ENCODE data around the gene MRM3. TPM values are rescaled to one million over a fixed set of nuclear protein-coding genes. Genes with fewer than 3 reads are reported as not detected.
"Not testable (repeated sequence)": the region's sequence is repeated elsewhere in the genome, so short reads cannot be mapped to it uniquely, and the experiment has no call there.

The MRM3 gene
- total and polyA plus RNA-seq, 5 donors from 2014 or later = 23.2 to 36.2 (median 31.5) TPM

DNA sequence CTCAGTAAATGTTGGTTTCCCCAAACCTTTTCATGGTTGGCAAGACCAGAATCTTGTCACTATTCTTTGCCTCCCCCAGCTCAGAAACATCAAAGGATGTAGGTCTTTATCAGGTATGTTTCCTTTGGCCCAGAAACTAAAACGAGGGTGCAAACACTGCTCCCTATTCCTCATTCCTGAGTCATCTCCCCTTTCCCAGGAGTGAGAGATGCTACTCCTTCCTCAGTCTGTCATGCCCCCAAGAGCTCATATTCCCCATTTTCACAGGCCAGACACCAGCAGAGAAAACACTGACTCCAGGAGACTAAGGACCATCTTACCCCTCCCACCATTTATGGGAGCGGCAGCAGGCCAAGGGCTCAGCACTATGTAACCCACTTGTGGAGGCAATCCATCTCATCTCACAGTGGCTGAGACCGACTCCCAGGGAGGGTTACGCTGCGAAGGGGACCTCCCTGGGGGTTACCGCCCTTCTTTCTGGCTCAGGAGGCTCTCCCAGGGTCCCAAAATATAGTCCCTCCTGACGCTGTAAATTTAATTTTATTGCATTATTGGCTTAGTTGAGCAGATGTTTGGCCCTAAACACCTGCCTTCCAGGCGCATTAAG is 31.6 kb upstream of the MRM3 start:
- Mint-ChIP-seq H3K4me1 (peaks cover 19 to 38% (median 24%) of the 10 kb centered on the region in 4 donors), H3K36me3 (peaks cover 10% of the 10 kb centered on the region), H3K9me3 (no peaks in the 10 kb centered on the region), H3K4me3 (peak overlapping the region; percentile 94 to 98 (median 96)), H3K27ac (peak overlapping the region in 2 of 3 donors; percentile 92 to 94), H3K27me3 (no peaks in the 10 kb centered on the region)
- H3K9me3 ChIP-seq (ENCODE audit: control insufficient read depth in 2 of 2, low read length in 2 of 2) = no peaks in the 10 kb centered on the region
- H3K4me1 ChIP-seq (ENCODE audit: control insufficient read depth, insufficient read depth, low read length, poor library complexity, severe bottlenecking) = peaks cover 29% of the 10 kb centered on the region
- H3K36me3 ChIP-seq (ENCODE audit: control insufficient read depth, insufficient read depth, low read length) = peaks cover 25% of the 10 kb centered on the region
- no peak overlapping the region for H3K27ac ChIP-seq (ENCODE audit: insufficient read depth, low read length, poor library complexity, severe bottlenecking)
- no peak for DNase-seq
- H3K4me3 ChIP-seq (ENCODE audit: low read depth, low read length) = peak overlapping the region; percentile 78
- H3K27me3 ChIP-seq (ENCODE audit: control insufficient read depth, insufficient read depth, low read length) = no peaks in the 10 kb centered on the region
- no peak for ATAC-seq (ENCODE audit: low read depth in 2 of 2)

DNA sequence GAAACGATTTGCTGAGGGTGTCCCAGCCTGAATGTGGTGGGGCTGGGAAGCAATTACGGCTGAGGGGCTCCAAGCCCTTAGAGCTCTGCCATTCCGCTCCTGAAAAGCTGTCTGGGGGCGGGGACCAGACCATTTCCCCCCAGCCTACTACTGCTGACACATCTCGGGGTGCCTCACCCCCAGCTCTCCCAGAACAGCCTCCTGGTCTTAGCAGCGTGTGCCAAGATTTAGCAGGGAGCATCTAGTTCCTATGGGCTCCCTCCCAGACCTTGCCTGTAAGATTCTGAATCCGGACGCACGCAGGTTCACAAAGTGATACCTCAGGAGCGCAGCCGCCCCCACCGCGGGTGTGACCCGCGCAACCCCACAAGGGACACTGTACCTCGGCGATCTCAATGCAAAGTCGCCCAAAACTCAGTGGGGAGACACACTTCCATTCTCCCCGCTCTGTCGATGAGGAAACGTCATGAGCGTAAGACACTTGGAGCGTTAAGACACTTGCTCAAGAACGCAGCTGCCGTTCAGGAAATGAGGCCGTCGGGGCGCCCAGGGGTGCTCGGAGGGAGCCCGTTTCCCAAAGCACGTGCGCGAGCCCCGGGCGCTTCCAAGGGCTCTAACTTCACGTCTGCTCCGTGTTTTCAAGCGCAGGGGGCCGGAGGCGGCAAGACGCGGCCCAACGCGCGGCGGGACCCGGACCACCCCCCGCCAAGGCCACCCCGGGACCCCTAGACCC is 30.7 kb upstream of the MRM3 start:
- Mint-ChIP-seq H3K27me3 (no peaks in the 10 kb centered on the region), H3K4me3 (peak overlapping the region; percentile 94 to 98 (median 96)), H3K27ac (peak overlapping the region; percentile 91 to 96 (median 94)), H3K36me3 (peaks cover 6% of the 10 kb centered on the region), H3K9me3 (no peaks in the 10 kb centered on the region), H3K4me1 (peaks cover 19 to 38% (median 24%) of the 10 kb centered on the region in 4 donors)
- H3K27me3 ChIP-seq (ENCODE audit: control insufficient read depth, insufficient read depth, low read length) = no peaks in the 10 kb centered on the region
- DNase-seq (peak in 2 of 3 donors; percentile 28 to 77), ATAC-seq (ENCODE audit: low read depth in 2 of 2) (peak; percentile 35 to 38)
- H3K36me3 ChIP-seq (ENCODE audit: control insufficient read depth, insufficient read depth, low read length) = peaks cover 17% of the 10 kb centered on the region
- H3K4me1 ChIP-seq (ENCODE audit: control insufficient read depth, insufficient read depth, low read length, poor library complexity, severe bottlenecking) = peaks cover 29% of the 10 kb centered on the region
- H3K9me3 ChIP-seq (ENCODE audit: control insufficient read depth in 2 of 2, low read length in 2 of 2) = no peaks in the 10 kb centered on the region
- peak overlapping the region; percentile 78 for H3K4me3 ChIP-seq (ENCODE audit: low read depth, low read length)
- H3K27ac ChIP-seq (ENCODE audit: insufficient read depth, low read length, poor library complexity, severe bottlenecking) = peak overlapping the region; percentile 72

DNA sequence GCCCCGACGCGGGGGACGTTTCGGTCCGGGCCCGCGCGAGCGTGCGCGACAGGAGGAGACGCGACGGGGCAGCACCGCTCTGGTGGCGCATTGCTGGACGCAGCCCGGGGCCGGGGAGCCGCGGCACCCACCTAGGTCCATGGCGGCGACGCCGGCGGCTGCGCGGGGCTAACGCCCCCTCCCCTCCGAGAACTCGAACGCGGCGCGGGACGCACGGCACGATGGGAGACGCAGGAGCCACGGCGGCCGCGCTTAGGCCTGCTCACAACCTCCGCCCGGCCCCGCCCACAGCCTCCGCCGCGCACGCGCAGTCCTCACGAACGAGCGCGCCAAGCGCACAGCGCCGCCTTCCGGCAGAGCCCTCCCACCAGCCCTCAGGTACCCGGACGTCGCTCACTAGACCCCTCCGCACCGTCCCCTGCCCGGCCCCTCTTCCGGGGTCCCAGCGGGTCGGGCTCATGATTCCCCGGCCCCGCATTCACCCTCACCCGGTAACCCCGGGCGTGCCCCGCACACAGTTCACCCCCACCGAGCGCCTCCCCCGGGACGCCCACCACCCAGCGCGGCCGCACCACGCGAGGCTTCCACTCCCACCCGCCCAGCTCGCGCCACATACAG is 30.0 kb upstream of the MRM3 start, which contains the start of gene GEMIN4:
TSS of gene GEMIN4 (minus strand) at position 263 of the 618 bp plus-strand sequence. CDS start at position 141, 122 bp downstream.
- Mint-ChIP-seq H3K4me3 (peak within 1 kb of the TSS; percentile 94 to 98 (median 96)), H3K9me3 (no peaks in the 10 kb centered on the region), H3K36me3 (peaks cover 11% of the 10 kb centered on the region), H3K27me3 (no peaks in the 10 kb centered on the region), H3K27ac (peak within 1 kb of the TSS; percentile 94 to 97 (median 96)), H3K4me1 (peaks cover 19 to 38% (median 24%) of the 10 kb centered on the region in 4 donors)
- H3K4me1 ChIP-seq (ENCODE audit: control insufficient read depth, insufficient read depth, low read length, poor library complexity, severe bottlenecking) = peaks cover 29% of the 10 kb centered on the region
- peaks cover 13% of the 10 kb centered on the region for H3K36me3 ChIP-seq (ENCODE audit: control insufficient read depth, insufficient read depth, low read length)
- H3K27me3 ChIP-seq (ENCODE audit: control insufficient read depth, insufficient read depth, low read length) = no peaks in the 10 kb centered on the region
- H3K27ac ChIP-seq (ENCODE audit: insufficient read depth, low read length, poor library complexity, severe bottlenecking) = peak within 1 kb of the TSS; percentile 72
- peak; percentile 85 to 92 for ATAC-seq (ENCODE audit: low read depth in 2 of 2)
- peak; percentile 93 to 96 (median 93) for DNase-seq
- peak within 1 kb of the TSS; percentile 78 for H3K4me3 ChIP-seq (ENCODE audit: low read depth, low read length)
- H3K9me3 ChIP-seq (ENCODE audit: control insufficient read depth in 2 of 2, low read length in 2 of 2) = no peaks in the 10 kb centered on the region

DNA sequence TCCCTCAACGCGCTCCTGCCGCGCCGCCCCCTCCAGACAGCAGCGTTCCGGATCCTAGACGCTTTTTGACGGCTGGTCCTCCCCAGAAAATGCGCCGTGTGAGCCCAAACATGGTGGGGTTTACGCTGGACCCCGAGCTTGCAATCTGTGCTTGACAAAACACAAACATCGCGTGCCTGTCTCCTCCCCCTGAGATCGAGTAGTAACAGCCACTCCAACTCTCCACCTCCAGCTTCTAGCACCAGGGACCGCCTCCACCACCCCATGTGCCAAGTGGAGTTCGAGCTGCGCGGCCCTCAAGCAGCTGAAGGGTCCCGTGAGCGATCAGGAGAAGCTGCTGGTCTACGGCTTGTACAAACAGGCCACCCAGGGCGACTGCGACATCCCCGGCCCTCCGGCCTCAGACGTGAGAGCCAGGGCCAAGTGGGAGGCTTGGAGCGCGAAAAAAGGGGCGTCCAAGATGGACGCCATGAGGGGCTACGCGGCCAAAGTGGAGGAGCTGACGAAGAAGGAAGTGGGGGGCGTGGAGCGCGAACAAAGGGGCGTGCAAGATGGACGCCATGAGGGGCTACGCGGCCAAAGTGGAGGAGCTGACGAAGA is 29.4 kb upstream of the MRM3 start:
- Mint-ChIP-seq H3K27ac (peak overlapping the region; percentile 94 to 97 (median 96)), H3K36me3 (peaks cover 11% of the 10 kb centered on the region), H3K27me3 (no peaks in the 10 kb centered on the region), H3K4me3 (peak overlapping the region; percentile 94 to 97 (median 96)), H3K9me3 (no peaks in the 10 kb centered on the region), H3K4me1 (peaks cover 19 to 38% (median 24%) of the 10 kb centered on the region in 4 donors)
- Histone ChIP-seq H3K36me3 (ENCODE audit: control insufficient read depth, insufficient read depth, low read length) (peaks cover 7% of the 10 kb centered on the region), H3K9me3 (ENCODE audit: control insufficient read depth in 2 of 2, low read length in 2 of 2) (no peaks in the 10 kb centered on the region), H3K4me1 (ENCODE audit: control insufficient read depth, insufficient read depth, low read length, poor library complexity, severe bottlenecking) (peaks cover 29% of the 10 kb centered on the region), H3K4me3 (ENCODE audit: low read depth, low read length) (peak overlapping the region; percentile 62), H3K27me3 (ENCODE audit: control insufficient read depth, insufficient read depth, low read length) (no peaks in the 10 kb centered on the region), H3K27ac (ENCODE audit: insufficient read depth, low read length, poor library complexity, severe bottlenecking) (peak overlapping the region; percentile 72)
- DNase-seq = peak in 1 of 3 donors; percentile 57
- peak in 1 of 2 donors; percentile 8 for ATAC-seq (ENCODE audit: low read depth in 2 of 2)

DNA sequence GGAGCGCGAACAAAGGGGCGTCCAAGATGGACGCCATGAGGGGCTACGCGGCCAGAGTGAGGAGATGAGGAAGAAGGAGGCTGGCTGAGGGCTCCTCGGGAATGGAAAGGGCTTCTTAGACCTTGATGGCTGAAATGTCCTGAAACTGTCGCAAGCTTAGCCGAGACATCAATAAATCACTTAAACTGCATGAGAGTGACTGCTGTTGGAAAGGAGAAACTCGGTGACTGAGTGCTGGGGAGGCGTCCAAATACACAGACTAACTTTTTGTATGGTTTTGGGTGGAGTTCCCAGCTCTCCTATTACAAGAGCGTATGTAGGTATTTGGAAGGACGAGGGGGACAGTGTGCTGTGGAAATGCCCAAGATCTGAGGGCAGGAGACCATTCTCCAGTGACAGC is 28.7 kb upstream of the MRM3 start:
- H3K36me3 ChIP-seq (ENCODE audit: control insufficient read depth, insufficient read depth, low read length) = peaks cover 4% of the 10 kb centered on the region
- no peaks in the 10 kb centered on the region for H3K27me3 ChIP-seq (ENCODE audit: control insufficient read depth, insufficient read depth, low read length)
- Mint-ChIP-seq H3K9me3 (no peaks in the 10 kb centered on the region), H3K4me3 (peak overlapping the region; percentile 75 to 81 (median 79)), H3K4me1 (peaks cover 19 to 34% (median 23%) of the 10 kb centered on the region in 4 donors), H3K27me3 (no peaks in the 10 kb centered on the region), H3K27ac (peak overlapping the region; percentile 5 to 73 (median 65)), H3K36me3 (peaks cover 5% of the 10 kb centered on the region)
- no peak overlapping the region for H3K4me3 ChIP-seq (ENCODE audit: low read depth, low read length)
- DNase-seq = no peak
- no peak for ATAC-seq (ENCODE audit: low read depth in 2 of 2)
- H3K4me1 ChIP-seq (ENCODE audit: control insufficient read depth, insufficient read depth, low read length, poor library complexity, severe bottlenecking) = peaks cover 29% of the 10 kb centered on the region
- no peaks in the 10 kb centered on the region for H3K9me3 ChIP-seq (ENCODE audit: control insufficient read depth in 2 of 2, low read length in 2 of 2)
- no peak overlapping the region for H3K27ac ChIP-seq (ENCODE audit: insufficient read depth, low read length, poor library complexity, severe bottlenecking)

DNA sequence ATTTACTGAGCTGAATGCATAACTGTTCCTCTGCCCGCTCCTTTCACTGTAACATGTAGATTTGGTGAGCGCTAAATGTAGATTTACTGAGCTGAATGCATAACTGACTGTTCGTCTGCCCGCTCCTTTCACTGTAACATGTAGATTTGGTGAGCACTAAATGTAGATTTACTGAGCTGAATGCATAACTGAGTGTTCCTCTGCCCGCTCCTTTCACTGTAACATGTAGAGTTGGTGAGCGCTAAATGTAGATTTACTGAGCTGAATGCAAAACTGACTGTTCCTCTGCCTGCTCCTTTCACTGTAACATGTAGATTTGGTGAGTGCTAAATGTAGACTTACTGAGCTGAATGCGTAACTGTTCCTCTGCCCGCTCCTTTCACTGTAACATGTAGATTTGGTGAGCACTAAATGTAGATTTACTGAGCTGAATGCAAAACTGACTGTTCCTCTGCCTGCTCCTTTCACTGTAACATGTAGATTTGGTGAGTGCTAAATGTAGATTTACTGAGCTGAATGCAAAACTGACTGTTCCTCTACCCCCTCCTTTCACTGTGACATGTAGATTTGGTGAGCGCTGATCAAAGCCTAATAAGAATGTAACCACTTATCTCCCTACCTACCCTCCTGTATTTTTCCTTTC is 26.7 kb upstream of the MRM3 start:
- H3K27ac ChIP-seq (ENCODE audit: insufficient read depth, low read length, poor library complexity, severe bottlenecking) = peak overlapping the region; percentile 23
- H3K27ac Mint-ChIP-seq; H3K4me3 ChIP-seq (ENCODE audit: low read depth, low read length); H3K27me3 Mint-ChIP-seq; H3K9me3 Mint-ChIP-seq; DNase-seq; ATAC-seq (ENCODE audit: low read depth in 2 of 2); H3K27me3 ChIP-seq (ENCODE audit: control insufficient read depth, insufficient read depth, low read length); H3K9me3 ChIP-seq (ENCODE audit: control insufficient read depth in 2 of 2, low read length in 2 of 2); H3K36me3 Mint-ChIP-seq: not testable (repeated sequence)
- peaks cover 15% of the 10 kb centered on the region for H3K36me3 ChIP-seq (ENCODE audit: control insufficient read depth, insufficient read depth, low read length)
- peaks cover 20% of the 10 kb centered on the region for H3K4me1 ChIP-seq (ENCODE audit: control insufficient read depth, insufficient read depth, low read length, poor library complexity, severe bottlenecking)
- H3K4me3 Mint-ChIP-seq = peak overlapping the region in 2 of 4 donors; percentile 48 to 80
- H3K4me1 Mint-ChIP-seq = peaks cover 11 to 19% (median 12%) of the 10 kb centered on the region in 4 donors

DNA sequence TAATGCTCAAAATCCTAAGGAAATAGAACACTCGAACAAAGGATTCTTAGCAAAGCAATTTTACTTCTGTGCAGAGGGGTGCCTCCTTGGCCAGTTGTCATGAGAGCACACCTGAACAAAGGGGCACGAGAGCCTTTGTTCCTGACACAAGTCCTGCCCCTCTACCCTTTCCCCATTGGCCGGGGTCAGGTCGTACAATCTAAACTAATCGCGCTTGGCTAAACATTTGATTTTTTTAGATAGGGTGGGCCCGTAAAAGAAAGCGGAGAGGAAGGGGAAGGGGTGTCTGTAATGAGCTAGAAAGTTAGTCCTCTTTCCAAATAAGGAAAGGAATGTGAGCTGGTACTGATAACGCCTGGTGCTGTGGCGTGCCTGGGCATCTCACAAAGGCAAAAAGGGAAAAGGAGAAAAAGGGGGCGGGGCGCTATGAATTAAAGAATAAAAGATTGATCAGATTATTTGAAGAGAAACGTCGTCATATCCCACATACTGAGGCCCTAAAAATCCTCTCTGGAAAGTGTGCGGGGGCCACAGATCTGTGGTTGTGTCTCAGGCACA is 26.1 kb upstream of the MRM3 start:
- H3K4me1 ChIP-seq (ENCODE audit: control insufficient read depth, insufficient read depth, low read length, poor library complexity, severe bottlenecking) = peaks cover 13% of the 10 kb centered on the region
- H3K4me3 Mint-ChIP-seq = peak overlapping the region in 2 of 4 donors; percentile 48 to 55
- H3K9me3 Mint-ChIP-seq; H3K27me3 ChIP-seq (ENCODE audit: control insufficient read depth, insufficient read depth, low read length); H3K36me3 Mint-ChIP-seq; H3K27me3 Mint-ChIP-seq; DNase-seq; ATAC-seq (ENCODE audit: low read depth in 2 of 2); H3K4me3 ChIP-seq (ENCODE audit: low read depth, low read length); H3K9me3 ChIP-seq (ENCODE audit: control insufficient read depth in 2 of 2, low read length in 2 of 2): not testable (repeated sequence)
- H3K27ac ChIP-seq (ENCODE audit: insufficient read depth, low read length, poor library complexity, severe bottlenecking) = peak overlapping the region; percentile 23
- peaks cover 6 to 13% (median 6%) of the 10 kb centered on the region in 4 donors for H3K4me1 Mint-ChIP-seq
- peak overlapping the region in 1 of 3 donors; percentile 54 for H3K27ac Mint-ChIP-seq
- H3K36me3 ChIP-seq (ENCODE audit: control insufficient read depth, insufficient read depth, low read length) = peaks cover 17% of the 10 kb centered on the region
